OCI-M1 (cell line): ENCODE results near the gene DCAF11.

ENCODE experiments used
- DNase-seq: peaks from one replicate; lab custom pipeline; 2025; lab: John Stamatoyannopoulos, UW

DCAF11 gene

GRCh38 chr14:24114532-24115421 is at the start of gene DCAF11, which contains the start of gene NRL:
DCAF11 (plus strand) TSS chr14:24114777; CDS start chr14:24115595, 818 bp downstream.
NRL (minus strand) TSS chr14:24114949; CDS start chr14:24082848, 32,101 bp downstream.
- peak; percentile 99 for DNase-seq

- no peak for DNase-seq
Observed at GRCh38 chr14:24064856-24065255, 49.7 kb upstream of the DCAF11 start.

GRCh38 chr14:24065408-24065807 is 49.2 kb upstream of the DCAF11 start:
- no peak for DNase-seq

GRCh38 chr14:24066496-24067132 is 48.0 kb upstream of the DCAF11 start:
- DNase-seq = no peak

- no peak for DNase-seq
Observed at GRCh38 chr14:24067133-24068082, 47.2 kb upstream of the DCAF11 start.

- no peak for DNase-seq
Observed at GRCh38 chr14:24068711-24069410, 45.7 kb upstream of the DCAF11 start.

- no peak for DNase-seq
Observed at GRCh38 chr14:24069411-24069735, 45.2 kb upstream of the DCAF11 start.

GRCh38 chr14:24070285-24071143 is 44.1 kb upstream of the DCAF11 start:
- DNase-seq = no peak

GRCh38 chr14:24071144-24071697 is 43.4 kb upstream of the DCAF11 start, which contains the start of gene CPNE6:
CPNE6 (plus strand) TSS chr14:24071562; CDS start chr14:24072937, 1,375 bp downstream.
- DNase-seq = no peak

GRCh38 chr14:24071836-24072430 is 42.6 kb upstream of the DCAF11 start:
- DNase-seq = no peak

GRCh38 chr14:24072436-24072835 is 42.1 kb upstream of the DCAF11 start:
- no peak for DNase-seq

- no peak for DNase-seq
Observed at GRCh38 chr14:24072881-24073877, 41.4 kb upstream of the DCAF11 start.

GRCh38 chr14:24074625-24075484 is 39.7 kb upstream of the DCAF11 start:
- no peak for DNase-seq

GRCh38 chr14:24075485-24076301 is 38.9 kb upstream of the DCAF11 start:
- no peak for DNase-seq

GRCh38 chr14:24076302-24076601 is 38.3 kb upstream of the DCAF11 start:
- DNase-seq = no peak

GRCh38 chr14:24077086-24077485 is 37.5 kb upstream of the DCAF11 start:
- no peak for DNase-seq

GRCh38 chr14:24078146-24078545 is 36.4 kb upstream of the DCAF11 start:
- DNase-seq = no peak
